ENCODE measurements around the gene RHBDF2. TPM values are rescaled to one million over a fixed set of nuclear protein-coding genes. Genes with fewer than 3 reads are reported as not detected.

The RHBDF2 gene
- total RNA-seq, 2 donors from 2014 or later: 91.6 to 153 TPM

DNA sequence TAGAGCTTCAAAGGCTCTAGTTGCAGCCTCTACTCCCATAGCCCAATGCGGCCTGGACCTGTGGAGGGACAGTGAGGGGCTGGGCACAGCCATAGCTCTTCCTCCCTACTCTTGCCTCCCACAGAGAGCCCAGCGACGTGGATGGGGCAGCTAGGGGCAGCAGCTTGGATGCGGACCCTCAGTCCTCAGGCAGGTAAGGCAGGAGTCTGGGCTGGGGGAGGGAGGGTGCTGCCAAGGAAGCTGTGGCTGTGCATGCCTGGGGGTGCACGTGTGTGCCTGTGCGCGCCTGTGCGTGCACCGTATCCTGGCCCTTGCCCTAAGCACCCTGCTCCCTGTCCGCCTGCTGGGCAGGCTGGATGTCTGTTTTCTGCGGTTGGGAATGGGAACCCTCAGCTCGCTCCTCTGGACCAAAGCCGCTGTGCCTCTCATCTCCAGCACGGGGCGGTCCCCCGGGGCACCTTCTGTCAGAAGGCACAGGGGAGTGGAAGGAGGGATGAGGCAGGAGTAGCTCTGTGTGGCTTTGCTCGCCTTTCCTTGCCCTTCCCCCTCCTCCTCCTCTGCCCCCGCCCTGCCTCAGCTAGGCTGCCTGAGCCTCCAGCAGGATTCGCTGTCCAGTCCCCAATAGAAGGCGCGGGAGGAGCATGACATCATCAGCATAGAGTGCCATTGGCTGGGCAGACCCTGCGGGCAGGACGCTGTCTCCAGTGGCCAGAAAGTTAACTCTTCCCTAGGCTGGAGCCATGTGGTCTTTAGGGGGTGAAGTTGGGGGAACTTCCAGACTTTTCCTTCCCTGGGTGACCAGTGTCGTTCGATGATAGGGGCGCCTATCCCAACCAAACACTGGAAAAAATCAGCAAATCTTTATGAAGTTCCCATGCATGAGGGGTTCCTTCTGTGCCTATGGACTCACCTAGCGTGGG, 39.4 kb upstream of the RHBDF2 start:
- Histone ChIP-seq H3K4me1 (ENCODE audit: control insufficient read depth in 1 of 2, low read depth in 2 of 2) (peaks cover 4 to 27% of the 10 kb centered on the region in 2 donors), H3K27ac (no peak overlapping the region), H3K27me3 (replicated peaks; ENCODE audit: insufficient read depth) (peaks cover 5% of the 10 kb centered on the region), H3K36me3 (no peaks in the 10 kb centered on the region), H3K9me3 (no peaks in the 10 kb centered on the region), H3K4me3 (peak overlapping the region; percentile 69)
- DNase-seq (ENCODE audit: low spot score) (peak; percentile 73), ATAC-seq (ENCODE audit: insufficient number of reproducible peaks, low FRiP score, low read depth) (peak; percentile 92)
- TF ChIP-seq, protein P1, sequence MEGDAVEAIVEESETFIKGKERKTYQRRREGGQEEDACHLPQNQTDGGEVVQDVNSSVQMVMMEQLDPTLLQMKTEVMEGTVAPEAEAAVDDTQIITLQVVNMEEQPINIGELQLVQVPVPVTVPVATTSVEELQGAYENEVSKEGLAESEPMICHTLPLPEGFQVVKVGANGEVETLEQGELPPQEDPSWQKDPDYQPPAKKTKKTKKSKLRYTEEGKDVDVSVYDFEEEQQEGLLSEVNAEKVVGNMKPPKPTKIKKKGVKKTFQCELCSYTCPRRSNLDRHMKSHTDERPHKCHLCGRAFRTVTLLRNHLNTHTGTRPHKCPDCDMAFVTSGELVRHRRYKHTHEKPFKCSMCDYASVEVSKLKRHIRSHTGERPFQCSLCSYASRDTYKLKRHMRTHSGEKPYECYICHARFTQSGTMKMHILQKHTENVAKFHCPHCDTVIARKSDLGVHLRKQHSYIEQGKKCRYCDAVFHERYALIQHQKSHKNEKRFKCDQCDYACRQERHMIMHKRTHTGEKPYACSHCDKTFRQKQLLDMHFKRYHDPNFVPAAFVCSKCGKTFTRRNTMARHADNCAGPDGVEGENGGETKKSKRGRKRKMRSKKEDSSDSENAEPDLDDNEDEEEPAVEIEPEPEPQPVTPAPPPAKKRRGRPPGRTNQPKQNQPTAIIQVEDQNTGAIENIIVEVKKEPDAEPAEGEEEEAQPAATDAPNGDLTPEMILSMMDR (IDR thresholded peaks at IDR 0.05): peak; percentile 26

DNA sequence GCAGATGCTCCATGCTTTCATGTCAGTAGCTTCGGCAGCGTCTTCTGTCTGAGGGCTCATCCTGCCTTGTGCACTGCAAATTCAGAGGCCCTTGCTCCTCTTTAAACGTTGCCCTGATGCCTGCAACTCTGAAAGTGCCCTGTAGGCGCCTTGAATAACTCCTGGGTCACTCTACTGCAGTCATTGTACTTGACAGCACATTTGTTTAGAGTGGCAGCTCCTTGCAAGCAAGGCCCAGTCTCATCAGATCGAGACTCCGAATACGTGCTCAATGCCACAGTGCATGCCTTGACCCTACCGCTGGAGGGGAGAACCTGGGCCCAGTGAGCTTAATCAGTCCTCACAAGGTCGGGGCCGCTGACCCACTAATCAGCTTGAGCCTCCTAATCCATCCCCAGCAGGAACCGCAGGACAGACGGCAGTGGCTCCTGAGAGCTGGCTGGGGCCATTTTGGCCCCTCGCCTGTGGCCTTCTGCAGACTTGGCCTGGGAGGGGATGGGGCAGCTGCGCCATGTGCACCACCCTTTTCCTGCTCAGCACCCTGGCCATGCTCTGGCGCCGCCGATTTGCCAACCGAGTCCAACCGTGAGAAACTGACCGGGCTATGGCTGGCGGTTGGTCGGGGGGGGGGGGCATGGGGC, 38.5 kb upstream of the RHBDF2 start, which contains the start of gene PRCD:
TSS of gene PRCD (plus strand) at position 414 of the 641 bp plus-strand sequence. CDS start at position 512, 98 bp downstream.
- no peak within 1 kb of the TSS for H3K27ac ChIP-seq
- TF ChIP-seq, protein P1 (IDR thresholded peaks at IDR 0.05): no peak
- H3K9me3 ChIP-seq: no peaks in the 10 kb centered on the region
- no peaks in the 10 kb centered on the region for H3K36me3 ChIP-seq
- peak within 1 kb of the TSS; percentile 69 for H3K4me3 ChIP-seq
- ATAC-seq (ENCODE audit: insufficient number of reproducible peaks, low FRiP score, low read depth) (no peak), DNase-seq (ENCODE audit: low spot score) (no peak)
- peaks cover 4 to 27% of the 10 kb centered on the region in 2 donors for H3K4me1 ChIP-seq (ENCODE audit: control insufficient read depth in 1 of 2, low read depth in 2 of 2)
- peaks cover 5% of the 10 kb centered on the region for H3K27me3 ChIP-seq (replicated peaks; ENCODE audit: insufficient read depth)

DNA sequence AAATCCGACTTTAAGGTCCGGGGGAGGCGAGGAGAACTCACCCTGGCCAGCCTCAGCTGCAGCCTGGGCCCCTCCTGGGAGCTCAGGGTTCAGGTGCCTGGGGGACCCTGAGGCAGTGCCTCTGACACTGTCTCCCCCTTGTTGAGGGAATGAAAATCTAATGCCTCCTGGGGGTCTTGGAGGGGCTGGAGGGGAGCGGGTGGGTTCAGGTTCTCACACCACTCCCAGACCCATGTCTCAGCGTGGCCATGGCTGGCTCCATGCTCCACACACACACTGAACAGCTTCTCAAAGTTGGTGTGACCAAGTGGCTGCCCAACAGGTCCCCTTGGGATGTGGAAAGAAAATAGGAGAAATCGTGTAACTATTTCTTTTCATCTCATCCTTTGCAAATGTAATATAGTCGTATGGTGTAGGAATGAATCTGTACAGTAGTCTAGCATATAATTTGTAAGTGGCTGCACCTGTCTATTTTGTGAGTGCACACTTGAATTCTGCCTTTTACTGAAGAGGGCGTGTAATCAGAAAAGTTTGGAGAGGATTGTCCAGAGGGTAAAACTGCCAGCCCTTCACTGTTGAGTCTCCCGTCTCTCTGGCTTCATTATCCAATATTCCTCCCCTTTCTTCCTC, 37.8 kb upstream of the RHBDF2 start:
- Histone ChIP-seq H3K27ac (no peak overlapping the region), H3K36me3 (no peaks in the 10 kb centered on the region), H3K9me3 (no peaks in the 10 kb centered on the region), H3K4me3 (no peak overlapping the region), H3K4me1 (ENCODE audit: control insufficient read depth in 1 of 2, low read depth in 2 of 2) (peaks cover 4 to 27% of the 10 kb centered on the region in 2 donors), H3K27me3 (replicated peaks; ENCODE audit: insufficient read depth) (peaks cover 5% of the 10 kb centered on the region)
- DNase-seq (ENCODE audit: low spot score): no peak
- ATAC-seq (ENCODE audit: insufficient number of reproducible peaks, low FRiP score, low read depth): no peak
- TF ChIP-seq, protein P1 (IDR thresholded peaks at IDR 0.05): no peak

DNA sequence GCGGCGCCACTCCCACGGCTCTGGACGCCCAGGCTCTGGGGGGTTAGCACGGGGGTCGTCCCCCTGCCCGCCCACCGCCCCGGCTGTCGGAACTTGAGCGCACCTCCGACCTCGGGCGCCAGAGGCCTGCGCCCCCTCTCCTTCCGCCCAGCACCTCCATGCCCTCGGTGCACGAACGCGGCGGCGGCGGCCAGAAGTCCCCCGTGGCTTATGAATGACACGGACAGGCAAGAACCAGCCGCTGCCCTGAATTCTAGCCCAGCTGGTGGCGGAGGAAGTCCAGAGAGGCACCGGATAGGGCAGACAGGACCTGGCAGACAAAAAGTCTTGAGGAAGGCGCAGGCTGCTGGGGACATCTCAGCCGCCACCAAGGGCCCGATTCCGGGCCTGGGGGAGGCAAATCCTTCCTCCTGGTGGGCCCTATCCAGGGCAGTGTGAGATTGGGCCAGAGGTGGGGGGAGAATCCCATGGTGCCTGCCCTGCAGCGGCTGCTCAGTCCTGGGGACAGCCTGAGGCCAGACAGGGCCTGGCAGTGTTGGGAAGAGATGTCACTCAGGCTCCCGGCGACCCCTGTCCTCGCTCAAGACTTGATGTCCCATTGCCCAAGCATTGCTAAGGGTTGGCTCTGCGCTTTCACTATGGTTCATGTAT, 37.2 kb upstream of the RHBDF2 start:
- H3K36me3 ChIP-seq: no peaks in the 10 kb centered on the region
- no peak for DNase-seq (ENCODE audit: low spot score)
- peaks cover 5% of the 10 kb centered on the region for H3K27me3 ChIP-seq (replicated peaks; ENCODE audit: insufficient read depth)
- TF ChIP-seq, protein P1 (IDR thresholded peaks at IDR 0.05): no peak
- H3K4me1 ChIP-seq (ENCODE audit: control insufficient read depth in 1 of 2, low read depth in 2 of 2): peaks cover 4 to 27% of the 10 kb centered on the region in 2 donors
- H3K4me3 ChIP-seq: peak overlapping the region; percentile 60
- ATAC-seq (ENCODE audit: insufficient number of reproducible peaks, low FRiP score, low read depth): no peak
- no peak overlapping the region for H3K27ac ChIP-seq
- H3K9me3 ChIP-seq: no peaks in the 10 kb centered on the region

All from thoracic aorta (tissue), 2 donors.